ENCODE data around the gene FBXL5. TPM values are rescaled to one million over a fixed set of nuclear protein-coding genes. Genes with fewer than 3 reads are reported as not detected.
A peak's percentile ranks its signal among the peaks of the same experiment; 100 is the strongest.

FBXL5 gene, protein sequence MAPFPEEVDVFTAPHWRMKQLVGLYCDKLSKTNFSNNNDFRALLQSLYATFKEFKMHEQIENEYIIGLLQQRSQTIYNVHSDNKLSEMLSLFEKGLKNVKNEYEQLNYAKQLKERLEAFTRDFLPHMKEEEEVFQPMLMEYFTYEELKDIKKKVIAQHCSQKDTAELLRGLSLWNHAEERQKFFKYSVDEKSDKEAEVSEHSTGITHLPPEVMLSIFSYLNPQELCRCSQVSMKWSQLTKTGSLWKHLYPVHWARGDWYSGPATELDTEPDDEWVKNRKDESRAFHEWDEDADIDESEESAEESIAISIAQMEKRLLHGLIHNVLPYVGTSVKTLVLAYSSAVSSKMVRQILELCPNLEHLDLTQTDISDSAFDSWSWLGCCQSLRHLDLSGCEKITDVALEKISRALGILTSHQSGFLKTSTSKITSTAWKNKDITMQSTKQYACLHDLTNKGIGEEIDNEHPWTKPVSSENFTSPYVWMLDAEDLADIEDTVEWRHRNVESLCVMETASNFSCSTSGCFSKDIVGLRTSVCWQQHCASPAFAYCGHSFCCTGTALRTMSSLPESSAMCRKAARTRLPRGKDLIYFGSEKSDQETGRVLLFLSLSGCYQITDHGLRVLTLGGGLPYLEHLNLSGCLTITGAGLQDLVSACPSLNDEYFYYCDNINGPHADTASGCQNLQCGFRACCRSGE
- 101 TPM for total RNA-seq
- long read RNA-seq, transcript FBXL5-202 (11 exons, 2,837 nt), result minor isoform, 26 of 327 reads
- long read RNA-seq, transcript FBXL5-201 (11 exons, 3,385 nt), result major isoform, 254 of 327 reads
- long read RNA-seq, partial matches to known transcripts, result 10 of 327 reads
- long read RNA-seq, other reads (novel, unspliced or antisense), result 34 of 327 reads

DNA sequence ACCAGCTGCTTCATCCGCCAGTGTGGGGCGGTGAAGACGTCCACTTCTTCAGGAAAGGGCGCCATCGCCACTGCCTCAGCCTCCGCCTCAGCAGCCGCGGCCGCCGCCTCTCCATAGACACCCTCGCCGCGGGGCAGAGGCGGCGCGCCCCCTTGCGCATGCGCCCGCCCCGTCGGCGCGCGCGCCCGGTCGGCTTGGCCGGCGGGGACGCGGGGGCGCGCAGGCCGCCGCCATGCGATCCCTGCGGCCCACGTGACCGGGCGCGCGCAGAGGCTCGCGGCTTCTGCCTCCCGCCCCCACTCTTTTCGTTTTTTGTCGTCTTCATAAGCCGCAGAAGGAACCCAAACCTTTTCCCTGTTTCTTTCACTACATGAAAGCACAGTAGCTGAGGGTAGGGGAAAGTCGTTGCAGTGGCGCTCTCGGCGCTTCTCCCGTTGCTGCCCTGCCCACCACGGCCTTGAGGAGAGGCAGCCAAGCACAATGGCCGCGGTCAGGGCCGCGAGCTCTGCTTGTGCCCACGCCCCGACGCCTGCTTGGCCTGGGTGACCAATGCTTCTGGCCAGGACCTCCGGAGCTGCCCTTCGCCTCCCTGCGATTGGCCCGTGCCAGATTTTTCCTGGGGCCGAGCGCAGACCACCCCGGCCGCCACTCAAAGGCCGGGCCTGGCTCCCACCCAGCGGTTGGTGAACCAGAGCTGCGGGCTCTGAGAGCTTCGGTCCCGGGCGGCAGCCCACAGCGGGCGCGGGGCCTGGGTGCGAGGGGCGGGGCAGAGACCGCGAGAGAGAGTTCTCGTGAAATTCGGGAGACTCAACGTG is at the start of gene FBXL5:
Gene FBXL5 (minus strand): TSS at position 135 of the 815 bp plus-strand sequence. CDS start 70 bp downstream, at position 65.
- H3K27ac ChIP-seq, result peak within 1 kb of the TSS; percentile 99
- peak; percentile 93 for ATAC-seq
- H3K4me3 ChIP-seq, result peak within 1 kb of the TSS; percentile 68
- H3K27me3 ChIP-seq, result no peaks in the 10 kb centered on the region
- peak; percentile 91 for DNase-seq
- no peaks in the 10 kb centered on the region for H3K36me3 ChIP-seq
- TF ChIP-seq, protein P1, sequence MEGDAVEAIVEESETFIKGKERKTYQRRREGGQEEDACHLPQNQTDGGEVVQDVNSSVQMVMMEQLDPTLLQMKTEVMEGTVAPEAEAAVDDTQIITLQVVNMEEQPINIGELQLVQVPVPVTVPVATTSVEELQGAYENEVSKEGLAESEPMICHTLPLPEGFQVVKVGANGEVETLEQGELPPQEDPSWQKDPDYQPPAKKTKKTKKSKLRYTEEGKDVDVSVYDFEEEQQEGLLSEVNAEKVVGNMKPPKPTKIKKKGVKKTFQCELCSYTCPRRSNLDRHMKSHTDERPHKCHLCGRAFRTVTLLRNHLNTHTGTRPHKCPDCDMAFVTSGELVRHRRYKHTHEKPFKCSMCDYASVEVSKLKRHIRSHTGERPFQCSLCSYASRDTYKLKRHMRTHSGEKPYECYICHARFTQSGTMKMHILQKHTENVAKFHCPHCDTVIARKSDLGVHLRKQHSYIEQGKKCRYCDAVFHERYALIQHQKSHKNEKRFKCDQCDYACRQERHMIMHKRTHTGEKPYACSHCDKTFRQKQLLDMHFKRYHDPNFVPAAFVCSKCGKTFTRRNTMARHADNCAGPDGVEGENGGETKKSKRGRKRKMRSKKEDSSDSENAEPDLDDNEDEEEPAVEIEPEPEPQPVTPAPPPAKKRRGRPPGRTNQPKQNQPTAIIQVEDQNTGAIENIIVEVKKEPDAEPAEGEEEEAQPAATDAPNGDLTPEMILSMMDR (IDR thresholded peaks at IDR 0.05), result no peak
- intact Hi-C loops (cut with DNase I), result no loop called here
- H3K9me3 ChIP-seq, result no peaks in the 10 kb centered on the region
- peaks cover 33% of the 10 kb centered on the region for H3K4me1 ChIP-seq

DNA sequence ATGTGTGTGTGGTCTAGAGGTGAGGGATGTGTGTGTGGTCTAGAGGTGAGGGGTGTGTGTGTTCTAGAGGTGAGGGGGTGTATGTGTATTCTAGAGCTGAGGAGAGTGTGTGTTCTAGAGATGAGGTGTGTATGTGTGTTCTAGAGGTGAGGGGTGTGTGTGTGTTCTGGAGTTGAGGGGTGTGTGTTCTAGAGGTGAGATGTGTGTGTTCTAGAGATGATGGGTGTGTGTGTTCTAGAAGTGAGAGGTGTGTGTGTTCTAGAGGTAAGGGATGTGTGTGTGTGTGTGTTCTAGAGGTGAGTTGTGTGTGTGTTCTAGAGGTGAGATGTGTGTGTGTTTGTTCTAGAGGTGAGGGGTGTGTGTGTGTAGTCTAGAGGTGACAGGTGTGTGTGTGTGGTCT is 49.0 kb upstream of the FBXL5 start:
- TF ChIP-seq, protein P1 (IDR thresholded peaks at IDR 0.05), result no peak
- Histone ChIP-seq H3K9me3 (no peaks in the 10 kb centered on the region), H3K36me3 (no peaks in the 10 kb centered on the region), H3K27ac (no peak overlapping the region), H3K27me3 (no peaks in the 10 kb centered on the region), H3K4me1 (peaks cover 7% of the 10 kb centered on the region), H3K4me3 (no peak overlapping the region)
- ATAC-seq (no peak), DNase-seq (no peak)
- intact Hi-C loops (cut with DNase I), result no loop called here

DNA sequence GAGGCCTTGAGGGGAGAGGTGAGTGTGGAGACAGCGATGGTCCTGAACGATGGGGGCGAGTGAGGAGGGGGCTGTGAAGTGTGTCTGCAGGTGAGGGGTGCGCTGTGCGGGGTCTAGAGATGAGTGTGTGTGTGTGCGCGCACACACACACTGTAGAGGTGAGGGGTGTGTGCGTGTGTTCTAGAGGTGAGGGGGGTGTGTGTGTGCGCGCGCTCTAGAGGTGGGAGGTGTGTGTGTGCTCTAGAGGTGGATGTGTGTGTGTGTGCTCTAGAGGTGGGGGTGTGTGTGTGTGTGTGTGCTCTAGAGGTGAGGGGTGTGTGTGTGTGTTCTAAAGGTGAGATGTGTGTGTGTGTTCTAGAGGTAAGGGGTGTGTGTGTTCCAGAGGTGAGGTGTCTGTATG is 48.3 kb upstream of the FBXL5 start:
- intact Hi-C loops (cut with DNase I), result no loop called here
- H3K4me3 ChIP-seq, result peak overlapping the region; percentile 50
- TF ChIP-seq, protein P1 (IDR thresholded peaks at IDR 0.05), result no peak
- no peaks in the 10 kb centered on the region for H3K36me3 ChIP-seq
- no peaks in the 10 kb centered on the region for H3K27me3 ChIP-seq
- peaks cover 7% of the 10 kb centered on the region for H3K4me1 ChIP-seq
- DNase-seq (no peak), ATAC-seq (peak; percentile 23)
- no peak overlapping the region for H3K27ac ChIP-seq
- no peaks in the 10 kb centered on the region for H3K9me3 ChIP-seq

DNA sequence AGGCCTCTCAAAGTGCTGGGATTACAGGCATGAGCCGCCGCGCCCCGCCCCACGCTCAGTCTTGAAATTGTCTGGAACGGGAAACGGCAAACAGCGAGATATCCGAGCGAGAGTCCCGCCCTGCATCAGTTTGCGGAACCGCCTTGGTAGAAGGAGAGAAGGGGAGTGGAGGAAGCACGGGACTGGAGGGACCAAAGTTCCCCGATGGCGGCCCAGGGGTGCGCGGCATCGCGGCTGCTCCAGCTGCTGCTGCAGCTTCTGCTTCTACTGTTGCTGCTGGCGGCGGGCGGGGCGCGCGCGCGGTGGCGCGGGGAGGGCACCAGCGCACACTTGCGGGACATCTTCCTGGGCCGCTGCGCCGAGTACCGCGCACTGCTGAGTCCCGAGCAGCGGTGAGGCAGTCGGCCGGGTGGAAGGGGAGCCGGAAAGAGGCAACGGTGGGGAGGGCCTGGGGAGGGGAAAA is 47.8 kb upstream of the FBXL5 start, which contains the start of gene BST1:
Gene BST1 (plus strand): TSS at position 125 of the 463 bp plus-strand sequence. CDS start 80 bp downstream, at position 205.
- Histone ChIP-seq H3K4me1 (peaks cover 7% of the 10 kb centered on the region), H3K36me3 (no peaks in the 10 kb centered on the region), H3K9me3 (no peaks in the 10 kb centered on the region), H3K27ac (peak within 1 kb of the TSS; percentile 68), H3K4me3 (peak within 1 kb of the TSS; percentile 50), H3K27me3 (no peaks in the 10 kb centered on the region)
- ATAC-seq (peak; percentile 93), DNase-seq (peak; percentile 87)
- TF ChIP-seq, protein P1 (IDR thresholded peaks at IDR 0.05), result no peak
- intact Hi-C loops (cut with DNase I), result no loop called here

DNA sequence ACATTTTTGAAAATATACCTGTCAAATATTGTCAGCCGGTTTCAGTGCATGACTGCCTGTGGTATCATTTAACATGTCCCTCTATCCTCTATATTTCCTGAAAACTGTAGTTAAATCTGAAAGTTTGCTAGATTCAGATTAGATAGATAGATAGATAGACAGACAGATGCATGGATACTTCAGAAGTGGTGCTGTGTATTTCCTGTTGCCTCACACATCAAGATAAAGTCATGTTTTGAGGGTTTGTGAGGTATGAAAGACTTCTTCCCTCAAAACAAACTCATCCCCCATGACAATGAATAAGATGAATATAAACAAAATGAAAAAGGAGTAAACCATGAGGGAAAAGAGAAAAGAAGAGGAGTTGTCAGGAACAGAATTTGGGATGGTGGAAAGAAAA is 41.7 kb upstream of the FBXL5 start:
- H3K4me3 ChIP-seq, result no peak overlapping the region
- intact Hi-C loops (cut with DNase I), result no loop called here
- no peak for DNase-seq

More for the DNA sequence above, 41.7 kb upstream of the FBXL5 start:
- H3K4me1 ChIP-seq, result no peaks in the 10 kb centered on the region
- no peaks in the 10 kb centered on the region for H3K27me3 ChIP-seq
- no peak overlapping the region for H3K27ac ChIP-seq
- H3K9me3 ChIP-seq, result no peaks in the 10 kb centered on the region
- H3K36me3 ChIP-seq, result no peaks in the 10 kb centered on the region
- TF ChIP-seq, protein P1 (IDR thresholded peaks at IDR 0.05), result no peak
- ATAC-seq, result no peak
